HG02798 (cell line): ENCODE results near the gene TMEM39A.
A peak's percentile ranks its signal among the peaks of the same experiment; 100 is the strongest.

Experiments used
- ATAC-seq: cut with Tn5 transposase; IDR thresholded peaks from one replicate; pipeline ENCODE4 v1.9.1; 2021; ENCODE audit warnings: mild to moderate bottlenecking; ENCODE audit not compliant: unreplicated experiment, poor library complexity

TMEM39A gene

GRCh38 chr3:119402791-119403190 is 60.6 kb downstream of the TMEM39A start:
- no peak for ATAC-seq

- peak; percentile 72 for ATAC-seq
Measured at GRCh38 chr3:119401503-119402440, 61.6 kb downstream of the TMEM39A start.

- peak; percentile 57 for ATAC-seq
Measured at GRCh38 chr3:119401069-119401468, 62.3 kb downstream of the TMEM39A start.

GRCh38 chr3:119400466-119400865 is 62.9 kb downstream of the TMEM39A start:
- no peak for ATAC-seq

GRCh38 chr3:119396870-119397269 is 66.5 kb downstream of the TMEM39A start:
- ATAC-seq, result no peak

GRCh38 chr3:119395923-119396358 is 67.5 kb downstream of the TMEM39A start:
- ATAC-seq, result peak; percentile 85

GRCh38 chr3:119388577-119388976 is 74.8 kb downstream of the TMEM39A start:
- ATAC-seq, result no peak

GRCh38 chr3:119382134-119382533 is 81.3 kb downstream of the TMEM39A start:
- ATAC-seq, result no peak

GRCh38 chr3:119380697-119381096 is 82.7 kb downstream of the TMEM39A start:
- no peak for ATAC-seq
